Myocyte (in vitro differentiated cells): ENCODE measurements around the gene ACOXL. TPM values are rescaled to one million over a fixed set of nuclear protein-coding genes. Genes with fewer than 3 reads are reported as not detected.
A peak's percentile ranks its signal among the peaks of the same experiment; 100 is the strongest.

Experiments
- DNase-seq: peaks from one replicate; pipeline ENCODE4 v3.0.0-alpha.2; 2012; ENCODE audit warnings: low read depth
- total RNA-seq: library from RNA; depleted of rRNA; stranded (reverse); fragments of >200 nt; gene quantifications from 2 replicates; pipeline ENCODE4 v1.2.3, GENCODE V29; 2014

ACOXL gene
- total RNA-seq, 1 donor from 2014 or later, result not detected

- no peak for DNase-seq
Observed at GRCh38 chr2:110791435-110791834, 59.1 kb downstream of the ACOXL start.

- DNase-seq, result no peak
Observed at GRCh38 chr2:110793034-110793433, 60.7 kb downstream of the ACOXL start.

- DNase-seq, result no peak
Observed at GRCh38 chr2:110794390-110794789, 62.0 kb downstream of the ACOXL start.

- no peak for DNase-seq
Observed at GRCh38 chr2:110794951-110795350, 62.6 kb downstream of the ACOXL start.

GRCh38 chr2:110796716-110797301 lies 64.4 kb downstream of the ACOXL start:
- DNase-seq, result no peak

- no peak for DNase-seq
Observed at GRCh38 chr2:110799376-110799775, 67.0 kb downstream of the ACOXL start.

- no peak for DNase-seq
Observed at GRCh38 chr2:110800611-110801402, 68.4 kb downstream of the ACOXL start.

- no peak for DNase-seq
Observed at GRCh38 chr2:110802208-110802932, 70.0 kb downstream of the ACOXL start.

- DNase-seq, result no peak
Observed at GRCh38 chr2:110804433-110804832, 72.1 kb downstream of the ACOXL start.

- no peak for DNase-seq
Observed at GRCh38 chr2:110804915-110805314, 72.5 kb downstream of the ACOXL start.

GRCh38 chr2:110805894-110806452 lies 73.6 kb downstream of the ACOXL start:
- DNase-seq, result no peak

- DNase-seq, result peak; percentile 60
Observed at GRCh38 chr2:110807522-110807921, 75.1 kb downstream of the ACOXL start.

GRCh38 chr2:110810404-110810803 lies 78.0 kb downstream of the ACOXL start:
- DNase-seq, result no peak

- peak; percentile 87 for DNase-seq
Observed at GRCh38 chr2:110812726-110813645, 80.6 kb downstream of the ACOXL start.

GRCh38 chr2:110813896-110814295 lies 81.5 kb downstream of the ACOXL start:
- DNase-seq, result peak; percentile 16

GRCh38 chr2:110815938-110816337 lies 83.6 kb downstream of the ACOXL start:
- DNase-seq, result no peak

- DNase-seq, result peak; percentile 92
Observed at GRCh38 chr2:110816404-110817365, 84.3 kb downstream of the ACOXL start.

- peak; percentile 7 for DNase-seq
Observed at GRCh38 chr2:110818767-110819481, 86.6 kb downstream of the ACOXL start.

- no peak for DNase-seq
Observed at GRCh38 chr2:110819711-110820110, 87.3 kb downstream of the ACOXL start.
